Heart left ventricle (tissue), 16 donors: ENCODE results near the gene ARHGAP15. TPM values are rescaled to one million over a fixed set of nuclear protein-coding genes. Genes with fewer than 3 reads are reported as not detected.

Source experiments
- ATAC-seq, 4 donors: fragments of 200-7000 bp; cut with Tn5 transposase; one replicate each; pipeline ENCODE4 v1.9.1; 2020 to 2022; ENCODE audit warnings: moderate library complexity in 4 of 4, mild to moderate bottlenecking in 3 of 4, moderate number of reproducible peaks in 1 of 4
- DNase-seq, 5 donors: peaks; one replicate each; pipeline ENCODE4 v3.0.0-alpha.2; 2020
- H3K27ac ChIP-seq, 12 donors: fragments of 200-600 bp; sonication (generic) in 4 of 12; one replicate each; pipeline versions ENCODE4 v1.5.0 to v1.8.0; 2016 to 2022; ENCODE audit warnings: mild to moderate bottlenecking in 2 of 12
- H3K27me3 ChIP-seq, 9 donors: fragments of 200-600 bp; sonication (generic) in 2 of 9; one replicate each; pipeline versions ENCODE4 v1.5.1 to v1.8.0; 2016 to 2022; ENCODE audit warnings: mild to moderate bottlenecking in 3 of 9
- H3K36me3 ChIP-seq, 9 donors: fragments of 200-600 bp; sonication (generic) in 2 of 9; one replicate each; pipeline versions ENCODE4 v1.5.0 to v1.8.0; 2018 to 2022; ENCODE audit warnings: mild to moderate bottlenecking in 2 of 9
- H3K4me1 ChIP-seq, 12 donors: fragments of 200-600 bp; sonication (generic) in 4 of 12; one replicate each; pipeline versions ENCODE4 v1.5.0 to v1.8.0; 2016 to 2022; ENCODE audit warnings: mild to moderate bottlenecking in 3 of 12
- H3K4me3 ChIP-seq, 12 donors: fragments of 200-600 bp; sonication (generic) in 4 of 12; one replicate each; pipeline versions ENCODE4 v1.5.0 to v1.8.0; 2017 to 2022; ENCODE audit warnings: mild to moderate bottlenecking in 9 of 12, moderate library complexity in 4 of 12
- H3K9me3 ChIP-seq, 12 donors: fragments of 200-600 bp; sonication (generic) in 4 of 12; one replicate each; pipeline versions ENCODE4 v1.5.0 to v1.8.0; 2016 to 2022; ENCODE audit warnings: mild to moderate bottlenecking in 1 of 12
- CTCF ChIP-seq, 12 donors: fragments of 200-600 bp; sonication (generic) in 4 of 12; IDR thresholded peaks; one replicate each; pipeline versions ENCODE4 v1.5.0 to v1.8.0; 2018 to 2022; ENCODE audit warnings: antibody characterized with exemption in 12 of 12, mild to moderate bottlenecking in 5 of 12
- POLR2A ChIP-seq, 2 donors: fragments of 450-650 bp; IDR thresholded peaks; one replicate each; pipeline ENCODE4 v1.6.1; 2017; ENCODE audit warnings: antibody characterized with exemption in 2 of 2, mild to moderate bottlenecking in 2 of 2, moderate library complexity in 2 of 2
- WGBS, 4 donors: extraction: QIAGEN DNeasy Blood & Tissue Kit in 2 of 4; methylation state at CpG; one replicate each; pipeline versions ENCODE4 v1.1.5 to v1.1.7; 2013 to 2018; 5-methylcytosine and 5-hydroxymethylcytosine counted together
- intact Hi-C, 10 donors: fragments of 100-400 bp; cut with DNase I; formaldehyde crosslinking; loops; one replicate each; pipeline versions ENCODE4 v1.11.1 to v1.14.2; 2022
- polyA plus RNA-seq, 2 donors: library from polyadenylated mRNA; stranded (reverse); fragments of 200-250 nt; gene quantifications; one replicate each; pipeline ENCODE4 v1.2.3, GENCODE V29; 2013
- total RNA-seq, 9 donors: library from RNA; depleted of rRNA in 2 of 9; stranded (reverse); fragments of >200 nt in 2 of 9; fragmentation: NEBNext Ultra II Directional in 3 of 9; extraction: Animal tissue kit (Norgen Biotek cat#: 25700) in 3 of 9; gene quantifications; one replicate each; pipeline versions ENCODE4 v1.1.0 to v1.2.4, GENCODE V29; 2016 to 2023
- donor health status: ischemic (EF 13 %, LVEDD 7.1; RV severe dilation, severe dysfunction).
- donor health status: healthy with polysubstance abuse.
- donor health status: DM: no; HTN: yes; CAD: no.
- donor health status: DM: no; HTN: no; CAD: no.
- donor health status: ischemic (EF 25% LVEDD 6.9; RV normal size, moderate dysfunction).
- donor health status: ischemic (EF 25% LVEDD 5.7; RV mildly dilated, moderate dysfunction).
- donor health status: healthy.
- donor health status: DM: yes; HTN: yes; CAD: no.
- donor health status: ischemic (EF 35%, LVEDD 5.7; RV mildly dilated, moderate dysfunction).
- donor health status: nonischemic (EF 11% LVEDD 7.7; RV severe dilation, severe dysfunction).
- donor health status: DM: yes; HTN: yes; CAD: no.
- donor health status: PGD.
- donor health status: ischemic (EF 29% LVEDD 5.4; RV normal size, mild dysfunction).
- donor health status: nonischemic (EF 23%, LVEDD 6.1; RV moderate dilation, normal function).

ARHGAP15 gene
- total and polyA plus RNA-seq, 11 donors: 1.3 to 8.7 (median 3.3) TPM

DNA sequence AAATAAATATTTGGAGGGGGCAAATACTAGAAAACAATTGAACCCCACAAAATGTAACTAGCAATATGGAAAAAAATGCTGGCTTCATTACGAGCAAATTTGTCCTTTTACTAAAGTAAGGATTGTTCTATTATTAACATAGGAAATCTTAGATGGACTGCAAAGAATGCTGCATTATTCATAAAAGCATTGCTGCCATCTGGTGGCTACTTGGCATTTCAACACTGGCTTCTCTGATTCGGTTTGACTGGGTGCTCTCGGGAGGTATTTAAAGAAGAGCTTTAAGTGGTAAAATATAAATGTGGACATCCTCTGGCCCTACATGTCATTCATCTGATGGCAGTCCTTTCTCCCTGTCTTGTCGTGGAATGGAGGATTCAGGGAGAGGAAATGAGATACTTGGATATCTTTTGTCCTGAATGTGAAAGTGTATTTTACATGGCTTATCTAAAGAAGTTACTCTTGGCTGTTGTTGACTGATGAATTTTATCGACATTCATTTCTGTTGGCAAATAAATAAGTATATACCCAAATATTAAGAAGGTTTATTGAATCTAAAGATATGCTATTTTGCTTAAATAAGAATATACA lies 130.2 kb downstream of the ARHGAP15 start:
- peak in 3 of 4 donors; percentile 62 to 66 (median 63) for ATAC-seq

DNA sequence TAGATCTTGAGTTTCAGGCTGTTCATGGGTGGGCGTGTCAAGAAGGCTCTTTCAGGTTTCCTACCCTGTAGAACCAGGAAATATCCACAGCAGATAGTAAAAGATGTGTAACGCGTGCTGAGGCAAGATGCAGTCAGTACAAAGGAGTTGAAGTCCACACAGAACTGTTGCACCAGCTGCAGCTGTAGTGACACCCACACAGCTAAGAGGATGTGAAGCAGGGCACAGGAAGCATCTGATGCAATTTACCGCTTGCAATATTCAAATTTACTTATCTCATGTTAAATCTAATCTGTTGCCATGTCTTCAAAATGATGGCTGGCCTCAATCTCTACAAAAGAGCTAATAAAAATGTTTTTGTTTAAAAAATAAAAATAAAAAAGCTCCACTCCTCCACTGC lies 132.8 kb downstream of the ARHGAP15 start:
- no peak for TF ChIP-seq POLR2A (IDR thresholded peaks at IDR 0.05)
- TF ChIP-seq CTCF (IDR thresholded peaks at IDR 0.05): no peak
- H3K9me3 ChIP-seq: no peaks in the 10 kb centered on the region
- 62 to 73% (median 67%) methylated on average over 4 of the region's 4 CpGs for WGBS, 4 donors
- no peak overlapping the region for H3K4me3 ChIP-seq
- peak overlapping the region in 1 of 12 donors; percentile 76 for H3K27ac ChIP-seq
- H3K36me3 ChIP-seq: no peaks in the 10 kb centered on the region
- H3K4me1 ChIP-seq: peaks cover 0 to 31% (median 0%) of the 10 kb centered on the region in 12 donors
- intact Hi-C loops: loop anchor here in 2 of 10 donors (10.0 kb wide), 2 partner anchors 147 to 227 kb away; no protein-coding TSS in a partner anchor
- DNase-seq: peak in 1 of 5 donors; percentile 24
- ATAC-seq: peak in 1 of 4 donors; percentile 64
- no peaks in the 10 kb centered on the region for H3K27me3 ChIP-seq

More for the DNA sequence above, 130.2 kb downstream of the ARHGAP15 start:
- intact Hi-C loops: loop anchor here in 6 of 10 donors (5.0 to 10.0 kb wide), 3 partner anchors 145 to 225 kb away; no protein-coding TSS in a partner anchor
- TF ChIP-seq CTCF (IDR thresholded peaks at IDR 0.05): peak in 11 of 12 donors; percentile 54 to 78 (median 67)
- TF ChIP-seq POLR2A (IDR thresholded peaks at IDR 0.05): no peak
- H3K4me1 ChIP-seq: peaks cover 0 to 31% (median 0%) of the 10 kb centered on the region in 12 donors
- peak overlapping the region in 1 of 12 donors; percentile 63 for H3K27ac ChIP-seq
- no peaks in the 10 kb centered on the region for H3K9me3 ChIP-seq
- H3K27me3 ChIP-seq: no peaks in the 10 kb centered on the region
- 5 to 9% (median 6%) methylated on average over 5 of the region's 5 CpGs for WGBS, 4 donors
- peak overlapping the region in 4 of 12 donors; percentile 6 to 26 (median 15) for H3K4me3 ChIP-seq
- peak in 4 of 5 donors; percentile 32 to 49 (median 40) for DNase-seq
- H3K36me3 ChIP-seq: no peaks in the 10 kb centered on the region

GRCh38 chr2:143262389-143262788 lies 133.2 kb downstream of the ARHGAP15 start:
- no peaks in the 10 kb centered on the region for H3K36me3 ChIP-seq
- TF ChIP-seq CTCF (IDR thresholded peaks at IDR 0.05): no peak
- no peak for TF ChIP-seq POLR2A (IDR thresholded peaks at IDR 0.05)
- intact Hi-C loops: loop anchor here in 2 of 10 donors (10.0 kb wide), 2 partner anchors 148 to 228 kb away; no protein-coding TSS in a partner anchor
- 88 to 91% (median 89%) methylated on average over 4 of the region's 4 CpGs for WGBS, 4 donors
- ATAC-seq (no peak), DNase-seq (no peak)
- no peaks in the 10 kb centered on the region for H3K9me3 ChIP-seq
- peaks cover 0 to 31% (median 0%) of the 10 kb centered on the region in 12 donors for H3K4me1 ChIP-seq
- H3K27me3 ChIP-seq: no peaks in the 10 kb centered on the region
- peak overlapping the region in 1 of 12 donors; percentile 76 for H3K27ac ChIP-seq
- no peak overlapping the region for H3K4me3 ChIP-seq

DNA sequence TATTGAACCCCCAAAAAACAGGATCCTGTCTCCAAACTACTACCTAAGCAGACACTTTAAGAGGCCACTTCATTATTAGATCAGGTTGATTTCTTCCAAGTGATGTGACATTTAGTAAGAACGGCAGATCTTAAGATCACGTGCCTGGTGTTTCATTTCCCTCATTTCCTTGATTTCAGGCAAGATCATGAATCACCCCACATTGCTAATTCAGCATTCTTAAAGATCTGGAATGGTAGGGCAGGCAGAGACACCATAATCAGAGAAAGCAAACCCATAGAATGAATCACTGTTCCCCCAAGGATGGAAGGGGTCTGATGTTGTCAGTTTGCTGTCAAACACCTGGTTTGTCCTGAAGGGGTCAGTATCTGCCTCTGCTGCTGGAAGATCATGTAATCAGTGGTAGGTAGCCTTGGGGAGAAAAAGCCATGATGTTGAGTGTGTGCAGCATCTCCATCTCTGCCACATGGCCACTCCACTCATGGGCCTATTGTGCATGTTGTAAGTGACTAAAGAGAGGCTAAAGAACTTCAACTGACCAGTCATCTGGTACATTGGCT lies 133.9 kb downstream of the ARHGAP15 start:
- Histone ChIP-seq H3K27ac (no peak overlapping the region), H3K36me3 (no peaks in the 10 kb centered on the region), H3K27me3 (no peaks in the 10 kb centered on the region), H3K9me3 (no peaks in the 10 kb centered on the region), H3K4me1 (peaks cover 0 to 31% (median 0%) of the 10 kb centered on the region in 12 donors), H3K4me3 (no peak overlapping the region)
- DNase-seq (no peak), ATAC-seq (no peak)
- WGBS, 4 donors: 86 to 93% (median 87%) methylated on average over 2 of the region's 2 CpGs
- no peak for TF ChIP-seq POLR2A (IDR thresholded peaks at IDR 0.05)
- TF ChIP-seq CTCF (IDR thresholded peaks at IDR 0.05): no peak
- intact Hi-C loops: loop anchor here in 2 of 10 donors (10.0 kb wide), 2 partner anchors 148 to 228 kb away; no protein-coding TSS in a partner anchor
